Skin epidermis (tissue), 12 donors: Measurements from ENCODE around the gene VAT1.
A peak's percentile ranks its signal among the peaks of the same experiment; 100 is the strongest.
"Not testable (repeated sequence)": the region's sequence is repeated elsewhere in the genome, so short reads cannot be mapped to it uniquely, and the experiment has no call there.

ENCODE experiments used
- H3K27ac ChIP-seq, 21 experiments: fragments of 200-600 bp; sonication (generic) in 11 of 21; one replicate each; pipeline ENCODE4 v1.5.0; 2020; ENCODE audit warnings: mild to moderate bottlenecking in 3 of 21, inconsistent platforms in 2 of 21, moderate library complexity in 2 of 21
- H3K4me3 ChIP-seq, 7 experiments: fragments of 200-600 bp; sonication (generic) in 2 of 7; one replicate each; pipeline ENCODE4 v1.5.0; 2020; ENCODE audit warnings: inconsistent platforms in 2 of 7, mild to moderate bottlenecking in 2 of 7, moderate library complexity in 1 of 7

VAT1 gene

DNA sequence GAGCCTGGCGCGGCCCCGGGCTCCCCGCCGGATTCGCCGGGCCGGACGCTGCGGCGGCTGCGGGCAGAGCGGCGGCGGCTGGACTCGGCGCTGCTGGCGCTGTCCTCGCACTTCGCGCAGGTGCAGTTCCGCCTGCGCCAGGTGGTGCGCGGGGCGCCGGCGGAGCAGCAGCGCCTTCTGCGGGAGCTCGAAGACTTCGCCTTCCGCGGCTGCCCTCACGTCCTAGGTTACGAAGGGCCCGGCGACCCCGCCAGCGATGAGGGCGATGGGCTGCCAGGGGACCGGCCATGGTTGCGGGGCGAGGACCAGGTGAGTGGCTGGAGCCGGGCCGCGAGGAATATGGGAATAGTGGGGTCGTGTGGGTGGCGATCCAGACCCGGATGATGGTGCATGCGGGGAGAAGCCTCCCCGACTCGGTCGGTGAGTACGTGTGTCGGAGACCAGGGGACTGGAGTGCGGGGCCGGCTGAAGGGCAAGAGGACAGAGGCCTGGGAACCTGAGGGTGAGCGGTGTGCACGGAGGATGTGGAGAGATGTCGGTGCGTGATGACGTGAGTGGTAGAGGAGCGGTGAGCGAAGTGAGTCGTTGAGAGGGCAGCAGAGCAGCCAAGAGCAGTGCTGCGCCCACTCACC is 41.3 kb downstream of the VAT1 start:
- H3K4me3 ChIP-seq = peak overlapping the region; percentile 45 to 99 (median 84)
- peak overlapping the region; percentile 5 to 90 (median 83) for H3K27ac ChIP-seq

GRCh38 chr17:42980274-42980765 is 41.9 kb downstream of the VAT1 start, which contains the start of gene RUNDC1:
Gene RUNDC1 (plus strand): TSS chr17:42980565. CDS start chr17:42980577, 12 bp downstream.
- Histone ChIP-seq H3K27ac (peak within 1 kb of the TSS; percentile 5 to 90 (median 83)), H3K4me3 (peak within 1 kb of the TSS; percentile 45 to 99 (median 84))

DNA sequence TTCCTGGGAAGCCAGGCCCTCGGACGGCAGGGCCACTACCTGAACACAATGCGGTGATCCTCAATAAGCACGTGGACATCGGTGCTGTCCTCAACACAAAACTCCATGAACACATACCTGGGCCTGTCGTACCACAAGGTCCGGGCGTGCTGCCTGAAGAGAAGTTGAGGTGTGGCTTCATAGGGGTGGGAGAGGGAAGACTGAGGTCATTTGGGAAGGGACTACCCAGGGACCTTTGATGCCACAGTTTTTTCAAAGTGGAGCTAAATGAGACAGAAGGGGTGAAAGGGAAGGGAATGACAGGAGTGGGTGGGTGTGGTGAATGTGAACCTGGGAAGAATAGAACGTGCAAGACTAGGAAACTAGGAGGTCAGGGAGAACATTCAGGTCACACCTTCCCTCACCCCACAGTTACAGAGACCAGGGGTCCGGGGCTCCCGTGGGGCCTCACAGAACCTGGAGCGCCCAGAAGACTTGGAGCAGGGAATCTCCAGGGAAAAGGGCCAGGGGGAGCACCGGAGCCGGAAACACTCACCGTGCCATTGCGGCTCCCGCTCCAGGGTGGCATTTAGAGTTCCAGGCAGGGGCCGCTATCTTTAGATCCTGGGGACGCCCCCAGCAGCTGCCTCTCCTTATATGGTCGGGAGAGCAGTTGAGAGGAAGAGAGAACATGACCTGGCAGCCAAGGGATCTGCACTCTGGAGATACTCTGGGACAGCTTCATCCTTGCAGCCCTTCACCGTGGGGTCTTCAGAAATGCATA is 42.5 kb downstream of the VAT1 start, which contains the start of gene PTGES3L:
PTGES3L (minus strand) TSS at position 570 of the 763 bp plus-strand sequence; CDS start at position 543, 27 bp downstream.
- H3K27ac ChIP-seq = peak within 1 kb of the TSS; percentile 5 to 90 (median 83)
- peak within 1 kb of the TSS; percentile 45 to 99 (median 84) for H3K4me3 ChIP-seq

DNA sequence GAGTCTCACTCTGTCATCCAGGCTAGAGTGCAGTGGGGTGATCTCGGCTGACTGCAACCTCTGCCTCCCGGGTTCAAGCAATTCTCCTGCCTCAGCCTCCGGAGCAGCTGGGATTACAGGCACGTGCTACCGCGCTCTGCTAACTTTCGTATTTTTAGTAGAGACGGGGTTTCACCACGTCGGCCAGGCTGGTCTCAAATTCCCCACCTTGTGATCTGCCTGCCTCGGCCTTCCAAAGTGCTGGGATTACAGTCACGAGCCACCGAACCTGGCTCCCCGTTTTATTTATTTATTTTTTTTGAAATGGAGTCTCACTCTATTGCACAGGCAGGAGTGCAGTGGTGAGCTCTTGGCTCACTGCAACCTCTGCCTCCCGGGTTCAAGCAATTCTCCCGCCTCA is 46.5 kb downstream of the VAT1 start:
- not testable (repeated sequence) for H3K27ac ChIP-seq, H3K4me3 ChIP-seq

GRCh38 chr17:42975265-42975664 is 46.9 kb downstream of the VAT1 start:
- H3K27ac ChIP-seq = no peak overlapping the region
- H3K4me3 ChIP-seq = no peak overlapping the region

GRCh38 chr17:42973323-42973722 is 48.9 kb downstream of the VAT1 start:
- H3K4me3 ChIP-seq, H3K27ac ChIP-seq: not testable (repeated sequence)

GRCh38 chr17:42971589-42971988 is 50.6 kb downstream of the VAT1 start:
- Histone ChIP-seq H3K27ac (no peak overlapping the region), H3K4me3 (no peak overlapping the region)

DNA sequence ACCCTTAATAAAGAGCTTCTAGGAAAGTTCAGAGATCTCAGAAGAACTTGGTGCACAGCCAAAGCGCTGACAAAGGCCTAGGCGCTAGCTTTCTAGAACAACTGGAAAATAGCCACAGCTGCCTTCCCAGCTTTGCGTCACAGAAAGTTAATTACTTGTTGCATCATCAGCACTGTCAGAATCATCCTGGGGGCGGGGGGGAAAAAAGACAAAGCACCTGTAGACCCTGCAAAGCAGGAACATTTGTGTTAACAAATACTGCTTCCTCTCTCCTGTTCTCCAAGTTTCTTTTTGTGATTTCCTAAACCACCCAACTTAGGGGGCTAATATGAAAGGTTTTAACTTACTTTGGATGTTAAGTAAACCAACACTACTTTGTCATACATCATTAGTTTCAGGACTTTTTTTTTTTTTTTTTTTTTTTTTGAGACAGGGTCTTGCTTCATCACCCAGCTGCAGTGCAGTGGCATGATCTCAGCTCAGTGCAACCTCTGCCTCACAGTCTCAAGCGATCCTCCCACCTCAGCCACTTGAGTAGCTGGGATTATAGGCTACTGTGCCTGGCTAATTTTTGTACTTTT is 53.1 kb downstream of the VAT1 start:
- H3K4me3 ChIP-seq = no peak overlapping the region
- no peak overlapping the region for H3K27ac ChIP-seq

DNA sequence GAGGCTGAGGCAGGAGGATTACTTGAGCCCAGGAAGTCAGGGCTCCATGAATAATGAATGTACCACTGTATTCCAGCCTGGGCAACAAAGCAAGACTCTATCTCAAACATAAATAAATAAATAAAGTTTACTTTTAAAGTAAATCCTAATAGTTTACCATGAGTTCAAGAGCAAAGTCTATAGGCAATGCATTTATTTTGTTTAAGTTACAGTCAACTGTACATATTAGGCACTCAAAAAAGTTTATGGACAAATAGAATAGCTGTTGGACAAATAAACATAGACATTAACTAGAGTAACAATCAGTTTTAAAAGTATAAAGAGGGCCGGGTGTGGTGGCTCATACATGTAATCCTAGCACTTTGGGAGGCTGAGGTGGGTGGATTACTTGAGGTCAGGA is 54.3 kb downstream of the VAT1 start:
- H3K27ac ChIP-seq = no peak overlapping the region
- H3K4me3 ChIP-seq = no peak overlapping the region
